Measurements from ENCODE around the gene PAK4.
"Not testable (repeated sequence)": the region's sequence is repeated elsewhere in the genome, so short reads cannot be mapped to it uniquely, and the experiment has no call there.

Gene PAK4

GRCh38 chr19:39100500-39101166, 25.0 kb upstream of the PAK4 start:
- DNase-seq (ENCODE audit: low read depth), result no peak

- no peak for DNase-seq (ENCODE audit: low read depth)
Measured at GRCh38 chr19:39103151-39103550, 22.4 kb upstream of the PAK4 start.

GRCh38 chr19:39104186-39104596, 21.4 kb upstream of the PAK4 start:
- no peak for DNase-seq (ENCODE audit: low read depth)

GRCh38 chr19:39106194-39106593, 19.4 kb upstream of the PAK4 start:
- no peak for DNase-seq (ENCODE audit: low read depth)

GRCh38 chr19:39109641-39110040, 15.9 kb upstream of the PAK4 start:
- no peak for DNase-seq (ENCODE audit: low read depth)

GRCh38 chr19:39110263-39110967, 15.2 kb upstream of the PAK4 start:
- no peak for DNase-seq (ENCODE audit: low read depth)

GRCh38 chr19:39111593-39112199, 13.9 kb upstream of the PAK4 start:
- no peak for DNase-seq (ENCODE audit: low read depth)

GRCh38 chr19:39112338-39112890, 13.2 kb upstream of the PAK4 start:
- DNase-seq (ENCODE audit: low read depth), result no peak

- no peak for DNase-seq (ENCODE audit: low read depth)
Measured at GRCh38 chr19:39113199-39113598, 12.4 kb upstream of the PAK4 start.

- DNase-seq (ENCODE audit: low read depth), result no peak
Measured at GRCh38 chr19:39115105-39115847, 10.3 kb upstream of the PAK4 start.

GRCh38 chr19:39117023-39117422, 8.6 kb upstream of the PAK4 start:
- DNase-seq (ENCODE audit: low read depth), result not testable (repeated sequence)

GRCh38 chr19:39119830-39120229, 5.8 kb upstream of the PAK4 start:
- DNase-seq (ENCODE audit: low read depth), result no peak

- DNase-seq (ENCODE audit: low read depth), result no peak
Measured at GRCh38 chr19:39122934-39123731, 2.5 kb upstream of the PAK4 start.

GRCh38 chr19:39124136-39124764, 1.3 kb upstream of the PAK4 start:
- no peak for DNase-seq (ENCODE audit: low read depth)

- no peak for DNase-seq (ENCODE audit: low read depth)
Measured at GRCh38 chr19:39125199-39125553, 410 bp upstream of the PAK4 start.

- DNase-seq (ENCODE audit: low read depth), result peak; percentile 38
Measured at GRCh38 chr19:39126312-39127187, 964 bp downstream of the PAK4 start.

- peak; percentile 19 for DNase-seq (ENCODE audit: low read depth)
Measured at GRCh38 chr19:39127812-39128515, 2.4 kb downstream of the PAK4 start.

GRCh38 chr19:39128516-39129079, 3.0 kb downstream of the PAK4 start:
- peak; percentile 66 for DNase-seq (ENCODE audit: low read depth)

- no peak for DNase-seq (ENCODE audit: low read depth)
Measured at GRCh38 chr19:39129116-39129515, 3.5 kb downstream of the PAK4 start.
